Skin epidermis (tissue), 12 donors: ENCODE results near the gene MMEL1.
"Not testable (repeated sequence)": the region's sequence is repeated elsewhere in the genome, so short reads cannot be mapped to it uniquely, and the experiment has no call there.

Source experiments
- H3K27ac ChIP-seq, 21 experiments: fragments of 200-600 bp; sonication (generic) in 11 of 21; one replicate each; pipeline ENCODE4 v1.5.0; 2020; ENCODE audit warnings: mild to moderate bottlenecking in 3 of 21, inconsistent platforms in 2 of 21, moderate library complexity in 2 of 21
- H3K4me3 ChIP-seq, 7 experiments: fragments of 200-600 bp; sonication (generic) in 2 of 7; one replicate each; pipeline ENCODE4 v1.5.0; 2020; ENCODE audit warnings: inconsistent platforms in 2 of 7, mild to moderate bottlenecking in 2 of 7, moderate library complexity in 1 of 7

The MMEL1 gene

GRCh38 chr1:2629627-2630497 is 3.0 kb downstream of the MMEL1 start:
- Histone ChIP-seq H3K4me3 (no peak overlapping the region), H3K27ac (no peak overlapping the region)

- no peak overlapping the region for H3K4me3 ChIP-seq
Observed at GRCh38 chr1:2628933-2629626, 3.7 kb downstream of the MMEL1 start.

DNA sequence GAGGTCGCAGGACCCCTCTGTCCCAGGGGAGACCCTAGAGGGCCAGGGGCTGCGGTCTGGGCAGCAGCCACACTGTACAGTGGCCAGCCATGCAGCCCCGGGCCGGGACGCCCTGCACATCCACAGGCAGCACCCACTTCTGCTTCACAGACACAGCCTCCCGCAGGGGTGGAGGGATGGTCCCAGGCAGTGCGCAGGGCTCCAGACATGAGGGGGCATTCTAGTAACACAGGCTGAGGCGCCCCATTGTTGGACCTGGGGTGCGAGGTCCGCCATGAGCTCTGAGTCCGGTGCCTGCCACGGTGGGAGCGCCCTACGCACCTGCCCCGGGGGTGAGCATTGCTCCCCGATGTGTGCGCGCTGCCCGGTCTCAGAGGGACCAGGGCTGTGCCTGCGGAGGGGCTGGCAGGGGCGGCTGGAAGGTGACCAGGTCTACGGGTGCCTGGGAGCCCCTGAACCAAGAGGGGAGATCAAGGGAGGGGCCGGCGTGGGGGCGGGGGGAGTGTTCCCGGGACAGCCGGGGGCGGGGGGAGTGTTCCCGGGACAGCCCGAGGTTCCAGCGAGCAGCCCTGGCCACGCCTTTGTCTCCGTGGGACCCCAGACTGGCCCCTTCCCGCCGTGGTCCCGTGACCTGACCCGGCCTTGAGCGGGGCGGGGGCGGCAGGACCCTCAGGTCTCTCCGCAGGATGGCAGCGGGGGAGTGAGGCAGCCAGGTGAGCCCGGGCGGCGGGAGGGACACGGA is 4.5 kb downstream of the MMEL1 start:
- no peak overlapping the region for H3K4me3 ChIP-seq
- no peak overlapping the region for H3K27ac ChIP-seq

More at GRCh38 chr1:2628933-2629626, 3.7 kb downstream of the MMEL1 start:
- H3K27ac ChIP-seq: no peak overlapping the region

- Histone ChIP-seq H3K27ac (no peak overlapping the region), H3K4me3 (no peak overlapping the region)
Observed at GRCh38 chr1:2627746-2628145, 5.1 kb downstream of the MMEL1 start.

GRCh38 chr1:2625748-2626147 is 7.1 kb downstream of the MMEL1 start:
- not testable (repeated sequence) for H3K4me3 ChIP-seq, H3K27ac ChIP-seq

DNA sequence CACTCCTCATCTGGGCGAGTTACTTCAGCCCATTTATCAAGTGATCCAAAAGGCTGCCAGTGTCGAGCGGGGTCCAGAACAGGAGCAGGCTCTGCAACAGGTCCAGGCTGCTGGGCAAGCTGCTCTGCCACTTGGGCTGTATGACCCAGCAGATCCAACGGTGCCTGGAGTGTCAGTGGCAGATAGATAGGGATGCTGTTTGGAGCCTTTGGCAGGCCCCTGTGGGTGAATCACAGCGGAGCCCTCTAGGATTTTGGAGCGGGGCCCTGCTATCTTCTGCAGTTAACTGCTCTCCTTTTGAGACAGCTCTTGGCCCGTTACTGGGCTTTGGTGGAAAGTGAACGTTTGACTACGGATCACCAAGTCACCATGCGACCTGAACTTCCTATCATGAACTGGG is 7.5 kb downstream of the MMEL1 start:
- H3K27ac ChIP-seq: no peak overlapping the region
- H3K4me3 ChIP-seq: no peak overlapping the region

- H3K27ac ChIP-seq: no peak overlapping the region
- no peak overlapping the region for H3K4me3 ChIP-seq
Observed at GRCh38 chr1:2624735-2625300, 8.0 kb downstream of the MMEL1 start.

DNA sequence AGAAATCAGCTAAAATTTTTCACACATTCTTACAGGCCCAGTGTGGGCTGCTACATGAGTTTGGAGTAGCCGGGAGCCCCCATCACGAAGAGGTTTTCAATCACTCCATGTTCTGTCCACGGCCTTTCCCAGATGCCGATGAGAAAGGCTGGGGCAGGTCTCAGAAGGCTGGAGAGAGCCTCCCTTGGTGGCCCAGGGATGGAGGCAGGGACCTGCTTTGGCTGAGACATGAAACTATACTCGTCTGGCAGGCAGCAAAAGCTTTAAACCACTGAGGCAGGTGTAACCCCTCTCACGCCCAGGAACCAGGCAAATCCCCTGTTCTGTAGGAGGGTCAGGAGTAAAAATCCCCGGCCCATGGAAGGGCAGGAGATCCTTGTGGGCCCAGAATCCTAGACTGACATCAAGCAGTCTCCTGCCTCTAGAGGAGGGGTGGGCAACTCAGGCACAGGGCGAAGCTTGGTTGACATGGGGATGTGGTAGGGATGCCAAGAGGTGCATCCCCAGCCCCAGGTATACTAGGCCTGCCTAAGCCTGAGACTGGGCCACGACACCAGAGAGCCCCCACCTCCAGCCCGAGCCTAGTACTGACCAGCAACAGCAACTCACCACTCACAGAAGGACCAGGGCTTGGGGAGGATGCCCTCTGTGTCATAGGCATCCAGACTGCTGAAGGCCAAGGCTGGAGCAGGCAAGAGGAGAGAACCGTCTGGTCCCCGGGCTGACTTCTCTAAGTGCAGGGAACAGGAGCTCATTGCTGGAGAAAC is 9.1 kb downstream of the MMEL1 start:
- H3K27ac ChIP-seq: no peak overlapping the region
- no peak overlapping the region for H3K4me3 ChIP-seq

GRCh38 chr1:2617971-2618470 is 14.8 kb downstream of the MMEL1 start:
- H3K27ac ChIP-seq: no peak overlapping the region
- H3K4me3 ChIP-seq: no peak overlapping the region

GRCh38 chr1:2614145-2614544 is 18.7 kb downstream of the MMEL1 start:
- no peak overlapping the region for H3K27ac ChIP-seq
- no peak overlapping the region for H3K4me3 ChIP-seq

DNA sequence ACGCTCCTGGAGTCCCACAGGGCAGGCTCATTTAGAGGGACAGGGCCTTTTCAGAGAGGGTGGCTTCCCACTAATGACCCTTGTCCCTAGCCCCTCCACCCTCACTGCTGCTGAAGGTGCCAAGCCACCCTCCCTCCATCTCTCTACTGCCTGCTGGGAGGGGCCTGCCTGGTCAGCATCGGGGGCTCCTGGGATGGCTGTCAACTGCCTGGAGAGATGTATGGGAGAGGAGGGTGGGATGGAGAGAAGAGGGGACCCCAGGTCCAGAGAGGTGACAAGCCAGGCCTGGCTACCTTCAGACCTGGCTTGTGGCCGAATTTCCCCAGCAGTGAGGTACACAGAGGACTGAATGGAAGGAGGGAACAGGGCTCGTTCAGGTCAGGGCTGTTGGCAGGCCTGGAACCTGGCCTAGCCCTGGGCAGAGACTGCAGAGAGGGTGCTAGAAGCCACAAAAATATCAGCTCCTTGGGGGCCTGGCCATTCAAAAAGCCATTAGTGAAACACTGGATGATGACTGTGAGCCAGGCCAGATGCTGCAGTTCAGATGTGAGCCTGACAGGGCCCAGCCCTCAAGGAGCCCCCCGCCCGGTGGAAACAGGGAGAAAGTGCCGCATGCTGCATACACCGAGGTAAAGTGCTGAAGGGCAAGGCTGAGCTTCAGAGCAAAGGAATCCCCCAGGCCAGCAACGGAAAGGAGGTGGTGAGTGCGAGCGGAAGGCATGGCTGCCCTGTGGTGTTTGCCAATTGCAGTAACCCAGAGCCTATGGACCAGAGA is 20.0 kb downstream of the MMEL1 start:
- Histone ChIP-seq H3K27ac (no peak overlapping the region), H3K4me3 (no peak overlapping the region)

DNA sequence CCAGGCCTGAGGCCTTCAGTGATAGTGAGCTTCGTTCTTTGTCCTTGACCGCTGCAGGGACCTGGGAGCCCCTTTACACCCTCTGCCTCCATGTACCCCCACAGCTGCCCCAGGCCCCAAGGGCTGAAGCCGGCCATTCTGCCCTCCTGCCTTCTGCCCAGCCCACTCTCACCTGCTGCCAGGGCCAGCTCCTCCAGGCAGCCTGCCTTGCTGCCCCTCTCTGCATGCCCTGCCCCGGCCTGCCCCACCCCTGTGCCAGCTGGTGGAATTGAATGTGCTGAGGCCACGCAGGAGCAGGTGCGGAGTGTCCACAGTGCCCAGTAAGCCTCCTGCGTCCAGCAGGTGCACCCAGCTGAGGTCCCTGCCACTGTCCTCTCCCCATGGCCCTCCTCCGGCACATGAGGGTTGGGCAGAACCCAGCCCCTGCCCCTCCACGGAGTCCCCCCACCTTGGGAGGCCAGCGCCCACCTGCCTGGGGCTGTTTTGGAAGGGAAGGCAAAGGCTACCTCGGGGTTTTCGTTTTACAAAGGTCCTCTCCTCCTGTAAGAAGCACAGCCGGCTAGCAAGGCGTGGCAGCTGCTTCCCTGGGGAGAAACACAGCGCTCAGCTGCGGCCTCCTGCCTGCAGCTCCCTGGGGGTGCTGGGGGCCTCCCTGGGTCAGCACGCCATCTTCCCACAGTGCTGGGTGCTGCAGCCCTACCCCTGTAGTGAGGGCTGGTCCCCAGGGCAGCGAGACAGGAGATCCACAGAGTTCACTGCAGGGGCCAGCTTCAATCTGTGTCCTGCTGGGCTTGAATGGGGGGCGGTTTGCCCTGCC is 21.0 kb downstream of the MMEL1 start:
- no peak overlapping the region for H3K4me3 ChIP-seq

GRCh38 chr1:2611031-2611501 is 21.8 kb downstream of the MMEL1 start:
- no peak overlapping the region for H3K27ac ChIP-seq
- no peak overlapping the region for H3K4me3 ChIP-seq

More for the DNA sequence above, 21.0 kb downstream of the MMEL1 start:
- H3K27ac ChIP-seq: no peak overlapping the region

DNA sequence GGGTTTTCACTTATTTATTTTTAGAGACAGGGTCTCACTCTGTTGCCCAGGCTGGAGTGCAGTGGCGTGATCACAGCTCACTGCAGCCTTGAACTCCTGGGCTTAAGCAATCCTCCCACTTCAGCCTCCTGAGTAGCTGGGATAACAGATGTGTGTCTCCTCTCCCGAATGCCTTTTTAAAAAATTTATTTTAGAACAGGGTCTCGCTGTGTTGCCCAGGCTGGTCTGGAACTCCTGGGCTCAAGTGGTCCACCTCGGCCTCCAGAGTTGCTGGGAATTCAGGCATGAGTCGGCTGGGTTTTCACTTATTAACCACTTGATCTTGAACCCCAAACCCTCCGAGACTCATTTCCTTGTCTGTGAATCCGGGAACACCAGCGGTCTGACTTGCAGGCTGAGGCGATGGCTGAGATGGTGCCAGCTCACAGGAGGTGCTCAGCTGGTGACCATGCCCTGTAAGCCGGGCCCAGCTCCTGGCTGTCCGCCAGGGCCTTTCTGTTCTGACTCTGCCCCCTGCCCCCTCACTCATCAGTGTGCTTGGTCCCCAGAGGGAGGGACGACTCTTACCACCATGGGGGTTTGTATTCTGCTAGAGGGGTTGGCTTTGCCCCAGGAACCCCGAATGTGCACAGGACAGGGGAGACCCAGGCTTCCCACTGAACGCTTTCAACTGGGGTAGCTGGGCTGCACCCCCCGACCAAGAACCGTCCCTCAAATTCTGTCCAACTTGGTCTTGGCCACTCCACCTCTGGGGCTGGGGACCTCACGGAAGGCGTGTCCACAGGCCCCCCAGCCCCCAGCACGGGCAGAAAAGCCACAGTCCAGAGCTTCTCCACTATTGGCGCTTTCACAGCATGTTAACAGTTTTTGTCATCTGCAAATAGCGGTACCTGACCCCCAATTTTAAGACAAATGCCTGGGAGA is 22.5 kb downstream of the MMEL1 start:
- Histone ChIP-seq H3K27ac (no peak overlapping the region), H3K4me3 (no peak overlapping the region)

GRCh38 chr1:2609319-2610035 is 23.3 kb downstream of the MMEL1 start:
- H3K4me3 ChIP-seq: no peak overlapping the region
- H3K27ac ChIP-seq: no peak overlapping the region

- H3K4me3 ChIP-seq: no peak overlapping the region
Observed at GRCh38 chr1:2607641-2608091, 25.1 kb downstream of the MMEL1 start.

More at GRCh38 chr1:2607641-2608091, 25.1 kb downstream of the MMEL1 start:
- no peak overlapping the region for H3K27ac ChIP-seq
